NCI-H774 (cell line): ENCODE results near the gene SLC6A2.

Experiments used
- DNase-seq: peaks from one replicate; lab custom pipeline; 2025; lab: John Stamatoyannopoulos, UW

SLC6A2 gene

DNA sequence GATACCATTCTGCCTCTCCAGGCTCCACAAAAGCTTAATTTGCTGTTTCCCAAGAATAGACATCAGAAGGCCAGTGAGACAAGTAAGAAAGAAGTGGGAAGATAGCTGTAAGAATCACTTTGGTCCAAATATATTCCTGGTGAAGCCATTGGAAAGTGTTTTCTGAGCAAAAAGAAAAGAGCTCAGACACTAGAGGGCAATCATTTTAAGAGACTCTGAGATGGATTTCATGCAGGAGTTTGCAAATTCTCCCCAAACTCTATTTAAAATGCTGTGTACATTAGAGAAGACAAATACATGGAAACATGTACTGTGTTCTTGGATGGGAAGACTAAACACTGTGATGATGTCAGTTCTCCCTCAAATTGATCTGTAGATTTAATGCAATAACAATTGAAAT lies 8.0 kb upstream of the SLC6A2 start:
- DNase-seq = no peak

- no peak for DNase-seq
Measured at GRCh38 chr16:55651841-55652824, 3.7 kb upstream of the SLC6A2 start.

DNA sequence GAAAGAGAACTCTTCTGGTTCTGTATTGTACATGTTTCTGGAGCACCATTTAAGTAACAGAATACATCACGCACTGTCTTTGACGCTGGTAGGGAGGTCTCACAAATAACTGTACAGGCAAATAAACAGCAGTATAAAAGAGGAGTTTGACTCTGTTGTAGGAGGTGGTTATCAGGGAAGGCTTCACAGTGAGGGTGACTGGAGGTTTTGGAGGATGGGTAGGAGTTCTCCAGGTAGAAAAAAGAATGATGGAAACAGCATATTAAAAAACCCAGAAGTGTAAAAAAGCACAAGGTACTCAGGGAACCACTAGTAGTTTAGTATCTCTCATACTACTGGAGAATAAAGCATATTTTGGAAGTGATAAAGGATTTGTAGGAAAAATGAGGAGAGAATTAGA lies 2.7 kb upstream of the SLC6A2 start:
- no peak for DNase-seq

- DNase-seq = no peak
Measured at GRCh38 chr16:55655381-55655896, 349 bp upstream of the SLC6A2 start.

DNA sequence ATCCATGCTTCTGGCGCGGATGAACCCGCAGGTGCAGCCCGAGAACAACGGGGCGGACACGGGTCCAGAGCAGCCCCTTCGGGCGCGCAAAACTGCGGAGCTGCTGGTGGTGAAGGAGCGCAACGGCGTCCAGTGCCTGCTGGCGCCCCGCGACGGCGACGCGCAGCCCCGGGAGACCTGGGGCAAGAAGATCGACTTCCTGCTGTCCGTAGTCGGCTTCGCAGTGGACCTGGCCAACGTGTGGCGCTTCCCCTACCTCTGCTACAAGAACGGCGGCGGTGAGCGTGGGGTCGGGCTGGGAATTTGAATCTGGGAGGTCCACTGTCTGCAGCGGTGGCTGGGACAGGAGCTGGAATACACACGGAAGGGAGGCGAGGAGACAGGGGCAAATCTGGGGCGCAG lies 904 bp downstream of the SLC6A2 start:
- no peak for DNase-seq

DNA sequence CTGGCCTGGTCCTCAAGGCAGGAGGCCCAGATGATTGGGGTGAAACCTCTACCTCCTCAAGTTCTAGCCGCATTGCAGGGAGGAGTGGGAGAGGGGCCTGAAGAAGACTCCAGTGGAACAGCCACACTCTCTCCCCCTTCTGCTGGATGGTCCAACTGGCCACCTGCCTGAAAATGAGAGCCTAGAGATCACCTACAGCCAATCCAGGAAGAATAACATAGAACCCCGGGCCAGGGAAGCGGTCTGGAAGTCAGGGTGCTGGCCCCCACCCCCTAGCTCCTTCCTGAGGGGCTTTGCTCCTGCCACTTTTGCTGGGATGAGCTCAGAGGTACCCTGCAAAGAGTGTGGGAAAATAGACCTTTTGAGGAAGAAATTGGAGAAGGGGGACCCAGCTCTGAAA lies 1.8 kb downstream of the SLC6A2 start:
- no peak for DNase-seq

DNA sequence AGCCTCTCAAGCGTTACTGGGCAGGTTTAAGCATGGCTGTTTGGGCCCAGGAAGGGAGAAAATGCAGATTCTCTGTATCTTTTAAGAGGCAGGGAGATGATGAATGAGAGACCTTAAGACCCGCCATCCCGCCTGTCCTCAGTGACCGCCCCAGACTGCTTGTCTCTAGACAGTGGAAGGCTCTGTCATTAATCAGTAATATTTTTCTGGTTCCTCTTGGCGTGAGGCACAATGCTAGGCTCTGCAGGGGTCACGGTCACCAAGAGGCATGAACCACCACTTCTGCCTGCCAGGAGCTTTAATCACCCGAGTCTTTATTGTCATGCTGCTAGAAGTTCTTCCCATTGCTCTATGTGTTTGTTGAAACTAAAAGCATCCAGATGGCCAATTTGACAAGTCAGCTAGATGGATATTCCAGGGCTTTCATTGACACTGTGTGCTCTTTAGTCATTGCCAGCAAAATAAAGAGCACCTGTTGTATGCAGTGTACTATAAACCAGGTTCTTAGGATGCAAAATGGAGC lies 3.2 kb downstream of the SLC6A2 start:
- no peak for DNase-seq

GRCh38 chr16:55660026-55660425 lies 4.2 kb downstream of the SLC6A2 start:
- DNase-seq = no peak

DNA sequence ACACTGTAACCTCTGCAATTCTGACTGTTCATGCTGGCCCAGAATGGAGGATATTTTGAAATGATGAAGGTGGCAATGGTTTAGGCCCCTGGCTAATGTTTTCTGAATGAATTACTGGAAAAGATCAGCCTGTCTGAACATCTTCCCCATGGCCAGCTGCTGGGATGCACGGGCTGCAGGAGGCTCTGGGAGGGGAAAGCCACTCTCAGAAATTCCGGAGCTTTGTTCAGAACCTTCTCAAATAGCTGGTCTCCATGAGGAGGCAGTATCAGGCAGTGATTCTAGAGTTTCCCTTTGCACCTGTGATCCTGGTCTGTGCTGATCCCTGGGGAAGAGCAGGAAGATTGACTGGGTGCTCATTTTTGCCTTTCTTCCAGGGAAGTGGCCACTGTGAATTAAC lies 5.0 kb downstream of the SLC6A2 start:
- no peak for DNase-seq

DNA sequence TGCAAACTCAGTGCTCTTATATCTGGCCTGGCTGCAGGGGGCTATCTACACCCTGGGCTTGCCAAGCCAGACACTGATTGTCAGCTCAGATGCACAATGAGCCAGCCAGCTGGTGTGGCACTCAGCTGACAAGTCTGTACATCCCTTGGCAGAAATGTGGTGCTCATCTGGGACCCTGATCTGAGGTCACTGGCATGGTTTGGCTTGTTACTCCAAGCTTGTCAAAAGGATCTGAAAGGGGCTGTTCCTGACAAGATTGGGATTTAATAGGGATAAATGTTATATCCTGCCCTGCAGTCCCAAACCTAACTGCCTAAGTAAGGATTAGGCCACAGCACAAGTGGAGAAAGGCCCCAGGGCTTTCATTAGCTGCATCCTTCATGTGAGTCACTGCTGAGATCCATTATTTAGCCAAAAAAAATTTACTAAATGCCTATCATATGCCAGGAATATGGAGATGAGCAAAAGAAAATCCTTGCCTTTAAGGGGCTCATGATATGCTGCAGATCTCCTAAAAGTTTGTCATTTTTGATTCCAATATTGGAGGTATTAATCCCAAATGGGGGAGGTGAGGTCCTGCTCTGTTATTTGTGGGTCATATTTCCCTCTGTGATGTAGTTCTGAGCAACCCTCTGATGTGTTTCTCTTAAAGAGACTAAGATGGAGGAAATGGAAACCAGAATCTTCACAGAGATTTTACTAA lies 6.3 kb downstream of the SLC6A2 start:
- DNase-seq = no peak

DNA sequence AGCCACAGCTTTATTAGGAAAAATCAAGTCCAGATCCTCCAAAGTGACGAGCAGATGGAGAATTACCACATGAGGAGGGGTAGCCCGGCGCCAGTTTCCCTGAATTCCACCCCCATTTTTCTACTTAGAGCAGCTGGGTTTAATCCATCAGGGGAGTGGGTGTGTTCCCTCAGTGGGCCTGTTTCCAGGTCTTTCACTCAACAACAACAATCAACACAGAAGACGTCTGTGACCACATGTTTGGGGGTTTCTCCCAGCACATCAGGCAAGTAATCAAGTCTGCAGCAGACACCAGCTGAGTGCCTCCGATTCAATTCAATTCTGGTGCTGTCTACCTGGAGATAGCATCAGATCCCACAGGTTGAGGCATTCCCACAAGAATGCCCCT lies 6.8 kb downstream of the SLC6A2 start:
- DNase-seq = no peak

DNA sequence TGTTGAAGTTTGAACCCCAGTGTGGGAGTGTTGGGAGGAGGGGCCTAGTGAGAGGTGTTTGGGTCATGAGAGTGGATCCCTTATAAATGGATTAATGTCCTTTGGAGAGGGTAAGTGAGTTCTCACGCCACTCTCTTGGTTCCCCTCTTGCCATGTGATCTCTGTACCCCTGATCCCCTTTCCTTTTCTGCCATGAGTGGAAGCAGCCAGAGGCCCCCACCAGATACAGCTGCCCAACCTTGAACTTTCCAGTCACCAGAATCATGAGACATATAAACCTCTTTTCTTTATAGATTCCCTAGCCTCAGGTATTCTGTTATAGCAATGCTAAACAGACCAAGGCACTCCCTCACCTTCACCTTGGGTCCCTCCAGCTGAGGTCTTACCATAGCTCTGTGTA lies 7.4 kb downstream of the SLC6A2 start:
- DNase-seq = no peak

- DNase-seq = peak; percentile 6
Measured at GRCh38 chr16:55663765-55664677, 8.2 kb downstream of the SLC6A2 start.

GRCh38 chr16:55664786-55665407 lies 9.1 kb downstream of the SLC6A2 start:
- DNase-seq = no peak

GRCh38 chr16:55665511-55665910 lies 9.7 kb downstream of the SLC6A2 start:
- no peak for DNase-seq

- no peak for DNase-seq
Measured at GRCh38 chr16:55666012-55666411, 10.2 kb downstream of the SLC6A2 start.

DNA sequence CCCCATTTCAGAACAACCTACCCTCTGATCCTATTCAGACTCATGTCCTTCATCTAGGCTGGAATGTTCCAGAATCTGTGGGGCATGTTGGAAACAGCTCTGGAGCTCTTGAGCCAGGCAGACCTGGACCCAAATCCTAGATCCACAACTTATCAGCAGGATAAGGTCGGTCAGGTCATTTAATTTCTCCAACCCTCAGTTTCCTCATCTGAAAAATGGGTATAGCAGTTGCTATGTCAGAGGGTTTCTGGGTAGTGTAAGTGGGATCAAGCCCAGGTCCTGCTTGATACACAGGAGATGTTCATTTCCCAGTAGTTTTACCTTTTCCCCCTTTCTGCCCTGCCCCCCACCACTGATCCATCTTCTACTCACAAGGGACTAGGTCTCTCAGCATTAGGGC lies 12.0 kb downstream of the SLC6A2 start:
- no peak for DNase-seq

DNA sequence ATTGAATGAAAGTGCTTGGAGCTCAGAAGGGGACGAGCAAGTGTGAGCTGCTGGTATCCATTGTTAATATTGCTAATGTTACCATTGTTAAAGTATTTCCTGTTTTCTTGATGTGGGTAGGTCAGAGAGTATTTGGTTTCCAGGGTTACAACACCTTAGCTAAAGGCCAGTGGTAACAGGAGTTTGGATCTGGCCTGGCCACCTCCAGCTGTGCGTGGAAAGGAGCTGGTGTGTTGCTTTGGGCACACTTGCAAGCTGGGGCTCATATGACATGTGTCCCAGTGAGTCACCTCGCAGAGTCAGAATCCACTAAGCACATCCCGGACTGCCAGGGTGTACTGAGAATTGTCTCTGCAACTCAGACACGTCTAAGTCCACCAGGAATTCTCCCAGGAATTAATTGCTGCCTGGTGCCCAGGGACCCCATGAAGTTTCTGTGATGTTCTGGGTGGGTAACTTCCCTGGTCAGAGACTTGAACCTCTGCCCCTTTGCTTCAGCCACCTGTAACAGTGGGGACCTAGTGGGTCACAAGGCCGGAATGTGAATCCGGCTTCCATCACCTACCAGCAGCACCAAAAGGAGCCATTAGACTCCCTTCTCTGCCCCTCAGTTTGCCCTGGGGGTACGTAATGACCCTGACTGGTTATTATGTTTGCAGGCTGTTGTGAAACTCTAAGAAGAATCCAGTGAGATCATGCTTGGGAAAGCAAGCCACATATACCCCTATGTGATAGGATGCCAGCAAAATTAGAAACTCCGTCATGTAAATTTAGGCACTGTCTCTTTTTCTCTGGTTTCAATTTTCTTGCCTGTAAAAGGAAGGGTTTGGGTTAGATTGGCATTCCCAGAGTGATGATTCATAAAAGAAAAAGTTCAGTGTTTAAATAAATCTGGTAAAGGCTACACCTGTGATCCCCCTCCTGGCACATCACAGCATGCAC lies 12.8 kb downstream of the SLC6A2 start:
- no peak for DNase-seq

DNA sequence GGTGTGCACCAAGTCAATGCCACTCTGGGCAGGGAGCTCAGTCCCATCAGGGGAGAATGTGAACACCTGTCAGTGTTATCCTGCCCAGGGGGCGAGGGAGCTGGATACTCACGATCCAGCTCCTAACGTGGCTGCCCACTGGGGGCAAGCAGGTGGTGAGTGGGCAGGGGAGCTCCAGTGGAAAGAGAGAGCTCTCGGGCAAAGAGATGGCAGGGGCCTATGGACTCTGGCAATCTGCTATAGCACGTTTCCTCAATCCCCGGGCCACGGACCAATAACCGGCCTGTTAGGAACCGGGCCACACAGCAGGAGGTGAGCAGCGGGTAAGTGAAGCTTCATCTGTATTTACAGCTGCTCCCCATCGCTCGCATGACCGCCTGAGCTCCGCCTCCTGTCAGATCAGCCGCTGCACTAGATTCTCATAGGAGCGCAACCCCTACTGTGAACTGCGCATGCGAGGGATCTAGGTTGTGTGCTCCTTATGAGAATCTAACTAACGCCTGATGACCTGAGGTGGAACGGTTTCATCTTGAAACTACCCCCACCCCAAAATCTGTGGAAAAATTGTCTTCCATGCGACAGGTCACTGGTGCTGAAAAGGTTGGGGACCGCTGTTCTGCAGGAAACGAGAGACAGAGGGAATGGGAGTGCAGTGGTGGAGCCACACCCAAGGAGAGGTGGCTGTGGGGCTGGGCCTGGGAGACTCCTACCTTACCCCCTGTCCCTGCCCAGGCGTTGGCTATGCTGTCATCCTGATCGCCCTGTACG lies 15.6 kb downstream of the SLC6A2 start:
- DNase-seq = no peak

DNA sequence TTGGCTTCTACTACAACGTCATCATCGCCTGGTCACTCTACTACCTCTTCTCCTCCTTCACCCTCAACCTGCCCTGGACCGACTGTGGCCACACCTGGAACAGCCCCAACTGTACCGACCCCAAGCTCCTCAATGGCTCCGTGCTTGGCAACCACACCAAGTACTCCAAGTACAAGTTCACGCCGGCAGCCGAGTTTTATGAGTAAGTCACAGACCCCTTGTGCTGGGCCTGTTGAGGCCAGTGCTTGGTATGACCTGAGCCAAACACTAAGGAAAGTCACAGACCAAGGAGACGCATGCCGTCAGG lies 16.1 kb downstream of the SLC6A2 start:
- DNase-seq = no peak
